ENCODE results near the gene OR6K2.

GRCh38 chr1:158692356-158692755 lies 8.1 kb downstream of the OR6K2 start:
- no peak for TF ChIP-seq EZH2 (IDR thresholded peaks at IDR 0.05; ENCODE audit: borderline replicate concordance, low read depth, low read length, severe bottlenecking)
- no peak for TF ChIP-seq CTCF (IDR thresholded peaks at IDR 0.05; ENCODE audit: borderline replicate concordance, extremely low read depth, low read length, poor library complexity, severe bottlenecking)

Data from DND-41 (cell line).